SK-N-SH (cell line): ENCODE results near the gene FGB.

Experiments
- FOXJ3 ChIP-seq: sonication (generic); formaldehyde crosslinking; IDR thresholded peaks from 2 replicates; pipeline ENCODE4 v1.5.1; 2020; ENCODE audit warnings: mild to moderate bottlenecking, missing genetic modification reagents
- GABPA ChIP-seq: IDR thresholded peaks from 2 replicates; pipeline ENCODE4 v1.4.0; 2012; ENCODE audit warnings: low read depth, mild to moderate bottlenecking
- MXI1 ChIP-seq: IDR thresholded peaks from 2 replicates; pipeline ENCODE4 v1.6.1; 2012; ENCODE audit warnings: mild to moderate bottlenecking, low read depth, low read length, improper control_type of control experiment
- NRF1 ChIP-seq: IDR thresholded peaks from 2 replicates; pipeline ENCODE4 v1.6.1; 2012; ENCODE audit warnings: low read depth, mild to moderate bottlenecking, low read length
- TF ChIP-seq, protein P1 (sequence below): fragments of 200-600 bp; sonication (generic); IDR thresholded peaks from 2 replicates; pipeline ENCODE4 v1.6.1; 2017; ENCODE audit warnings: antibody characterized with exemption, mild to moderate bottlenecking, moderate library complexity

DNA sequence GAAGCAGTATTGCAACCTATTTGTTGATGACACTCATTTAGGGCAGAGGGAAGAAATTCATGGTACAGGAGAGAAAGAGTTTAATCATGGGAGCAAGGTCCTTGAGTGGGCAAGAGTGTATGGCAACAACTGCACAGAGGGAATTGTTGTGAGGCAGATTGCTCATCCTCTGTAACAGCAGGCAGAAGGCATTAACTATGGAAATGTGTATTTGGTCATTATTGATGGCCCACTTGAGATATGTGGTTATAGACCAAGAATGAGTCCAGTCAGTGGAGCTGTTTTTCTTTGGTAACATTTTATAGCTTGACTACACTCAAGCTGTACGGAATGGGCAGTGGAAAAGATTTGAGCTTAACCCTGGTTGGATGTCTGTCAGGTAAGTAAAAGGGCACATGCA, 28.5 kb upstream of the FGB start:
- no peak for TF ChIP-seq MXI1
- TF ChIP-seq, protein P1, sequence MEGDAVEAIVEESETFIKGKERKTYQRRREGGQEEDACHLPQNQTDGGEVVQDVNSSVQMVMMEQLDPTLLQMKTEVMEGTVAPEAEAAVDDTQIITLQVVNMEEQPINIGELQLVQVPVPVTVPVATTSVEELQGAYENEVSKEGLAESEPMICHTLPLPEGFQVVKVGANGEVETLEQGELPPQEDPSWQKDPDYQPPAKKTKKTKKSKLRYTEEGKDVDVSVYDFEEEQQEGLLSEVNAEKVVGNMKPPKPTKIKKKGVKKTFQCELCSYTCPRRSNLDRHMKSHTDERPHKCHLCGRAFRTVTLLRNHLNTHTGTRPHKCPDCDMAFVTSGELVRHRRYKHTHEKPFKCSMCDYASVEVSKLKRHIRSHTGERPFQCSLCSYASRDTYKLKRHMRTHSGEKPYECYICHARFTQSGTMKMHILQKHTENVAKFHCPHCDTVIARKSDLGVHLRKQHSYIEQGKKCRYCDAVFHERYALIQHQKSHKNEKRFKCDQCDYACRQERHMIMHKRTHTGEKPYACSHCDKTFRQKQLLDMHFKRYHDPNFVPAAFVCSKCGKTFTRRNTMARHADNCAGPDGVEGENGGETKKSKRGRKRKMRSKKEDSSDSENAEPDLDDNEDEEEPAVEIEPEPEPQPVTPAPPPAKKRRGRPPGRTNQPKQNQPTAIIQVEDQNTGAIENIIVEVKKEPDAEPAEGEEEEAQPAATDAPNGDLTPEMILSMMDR = no peak
- no peak for TF ChIP-seq NRF1
- TF ChIP-seq FOXJ3 (CRISPR knock-in tag) = no peak
- no peak for TF ChIP-seq GABPA
